T follicular helper cell (primary cell): ENCODE results near the gene NAV1.

Experiments
- DNase-seq: peaks from one replicate; pipeline ENCODE4 v3.0.0-alpha.2; 2020; ENCODE audit warnings: low read depth

The NAV1 gene

GRCh38 chr1:201586806-201587205 is 47.9 kb downstream of the NAV1 start:
- DNase-seq = no peak

- DNase-seq = no peak
Observed at GRCh38 chr1:201587729-201588128, 48.8 kb downstream of the NAV1 start.
